MM.1S (cell line): ENCODE results near the gene PHC3.

ENCODE experiments used
- DNase-seq: peaks from one replicate; pipeline ENCODE4 v3.0.0-alpha.2; 2015
- H2AFZ ChIP-seq: fragments of 300-600 bp; sonication (generic); 2 replicates; pipeline ENCODE4 v1.6.0; 2016; ENCODE audit warnings: antibody characterized with exemption, low read length
- H3F3A ChIP-seq: fragments of 300-600 bp; sonication (generic); 2 replicates; pipeline ENCODE4 v1.6.1; 2016; ENCODE audit warnings: mild to moderate bottlenecking, antibody characterized with exemption, low read length, moderate library complexity, mixed read lengths; ENCODE audit not compliant: insufficient read depth
- H3K27ac ChIP-seq: fragments of 300-600 bp; sonication (generic); 2 replicates; pipeline ENCODE4 v1.5.1; 2016; ENCODE audit warnings: mild to moderate bottlenecking, low read length
- H3K27me3 ChIP-seq: fragments of 300-600 bp; sonication (generic); replicated peaks from 2 replicates; pipeline ENCODE4 v1.6.0; 2016; ENCODE audit warnings: low read length; ENCODE audit not compliant: insufficient read depth
- H3K36me3 ChIP-seq: fragments of 300-600 bp; sonication (generic); replicated peaks from 2 replicates; pipeline ENCODE4 v1.6.1; 2016; ENCODE audit warnings: mild to moderate bottlenecking, low read length, mixed read lengths; ENCODE audit not compliant: insufficient read depth
- H3K4me1 ChIP-seq: fragments of 300-600 bp; sonication (generic); 2 replicates; pipeline ENCODE4 v1.6.1; 2016; ENCODE audit warnings: low read length, mixed read lengths
- H3K4me2 ChIP-seq: fragments of 300-600 bp; sonication (generic); 2 replicates; pipeline ENCODE4 v1.6.0; 2016; ENCODE audit warnings: low read depth, low read length
- H3K4me3 ChIP-seq: fragments of 300-600 bp; sonication (generic); 2 replicates; pipeline ENCODE4 v1.5.1; 2016; ENCODE audit warnings: low read length, mixed read lengths
- H3K79me2 ChIP-seq: fragments of 300-600 bp; sonication (generic); 2 replicates; pipeline ENCODE4 v1.6.1; 2016; ENCODE audit warnings: mixed run types, low read length, mixed read lengths
- H3K9ac ChIP-seq: fragments of 300-600 bp; sonication (generic); 2 replicates; pipeline ENCODE4 v1.6.1; 2016; ENCODE audit warnings: low read length, mixed read lengths
- H3K9me2 ChIP-seq: fragments of 300-600 bp; sonication (generic); replicated peaks from 2 replicates; pipeline ENCODE4 v1.6.1; 2016; ENCODE audit warnings: mild to moderate bottlenecking, low read length, mixed read lengths; ENCODE audit not compliant: insufficient read depth
- H3K9me3 ChIP-seq: fragments of 300-600 bp; sonication (generic); replicated peaks from 2 replicates; pipeline ENCODE4 v1.6.1; 2016; ENCODE audit warnings: mild to moderate bottlenecking, low read length, mixed read lengths; ENCODE audit not compliant: insufficient read depth
- H4K20me1 ChIP-seq: fragments of 300-600 bp; sonication (generic); 2 replicates; pipeline ENCODE4 v1.6.1; 2016; ENCODE audit warnings: mild to moderate bottlenecking, low read length, moderate library complexity, mixed read lengths; ENCODE audit not compliant: insufficient read depth
- CTCF ChIP-seq: fragments of 300-600 bp; sonication (generic); IDR thresholded peaks from 2 replicates; pipeline ENCODE4 v1.5.1; 2016; ENCODE audit warnings: antibody characterized with exemption, low read length, mixed read lengths
- EZH2 ChIP-seq: fragments of 300-600 bp; sonication (generic); optimal IDR thresholded peaks from 2 replicates; pipeline ENCODE3; 2017; ENCODE audit warnings: low read depth, mild to moderate bottlenecking, antibody characterized with exemption, low read length, mixed read lengths
- EZH2phosphoT487 ChIP-seq: fragments of 300-600 bp; sonication (generic); IDR thresholded peaks from 2 replicates; pipeline ENCODE4 v1.6.1; 2018; ENCODE audit warnings: antibody characterized with exemption, low read length

The PHC3 gene

GRCh38 chr3:170221924-170222646 is 40.6 kb upstream of the PHC3 start, which contains the start of gene PRKCI:
TSS of gene PRKCI (plus strand) at chr3:170222424. CDS start at chr3:170222670, 246 bp downstream.
- Histone ChIP-seq H4K20me1 (no peaks in the 10 kb centered on the region), H3K9ac (peak within 1 kb of the TSS; percentile 87), H2AFZ (peak within 1 kb of the TSS; percentile 87), H3K27me3 (no peaks in the 10 kb centered on the region), H3K36me3 (no peaks in the 10 kb centered on the region), H3K79me2 (peaks cover 36% of the 10 kb centered on the region), H3K4me2 (peak within 1 kb of the TSS; percentile 81), H3K4me1 (peaks cover 4% of the 10 kb centered on the region; the same call in 1 of the 2 replicates), H3K9me3 (no peaks in the 10 kb centered on the region), H3F3A (peaks cover 6% of the 10 kb centered on the region), H3K9me2 (no peaks in the 10 kb centered on the region), H3K27ac (peak within 1 kb of the TSS; percentile 61; the same call in 1 of the 2 replicates), H3K4me3 (peak within 1 kb of the TSS; percentile 71)
- peak; percentile 99 for DNase-seq
- TF ChIP-seq CTCF (no peak), EZH2 (no peak), EZH2phosphoT487 (no peak)

GRCh38 chr3:170220871-170221270 is 39.3 kb upstream of the PHC3 start:
- no peak for TF ChIP-seq EZH2
- no peak for TF ChIP-seq CTCF
- no peak for TF ChIP-seq EZH2phosphoT487
- no peaks in the 10 kb centered on the region for H4K20me1 ChIP-seq
- no peak for DNase-seq

GRCh38 chr3:170219850-170220249 is 38.3 kb upstream of the PHC3 start:
- no peaks in the 10 kb centered on the region for H3K9me3 ChIP-seq
- H2AFZ ChIP-seq: no peak overlapping the region
- no peak overlapping the region for H3K9ac ChIP-seq
- no peaks in the 10 kb centered on the region for H3K9me2 ChIP-seq
- no peak for TF ChIP-seq EZH2phosphoT487
- no peak for TF ChIP-seq EZH2
- TF ChIP-seq CTCF: no peak
- no peaks in the 10 kb centered on the region for H3K27me3 ChIP-seq
- H3K4me1 ChIP-seq: peaks cover 4% of the 10 kb centered on the region; the same call in 1 of the 2 replicates
- DNase-seq: no peak
- H3F3A ChIP-seq: peaks cover 6% of the 10 kb centered on the region
- no peaks in the 10 kb centered on the region for H4K20me1 ChIP-seq
- no peak overlapping the region for H3K27ac ChIP-seq
- peaks cover 16% of the 10 kb centered on the region for H3K79me2 ChIP-seq
- H3K4me3 ChIP-seq: no peak overlapping the region
- no peak overlapping the region for H3K4me2 ChIP-seq
- H3K36me3 ChIP-seq: no peaks in the 10 kb centered on the region

More at GRCh38 chr3:170220871-170221270, 39.3 kb upstream of the PHC3 start:
- no peaks in the 10 kb centered on the region for H3K36me3 ChIP-seq
- peaks cover 24% of the 10 kb centered on the region for H3K79me2 ChIP-seq
- no peak overlapping the region for H2AFZ ChIP-seq
- peaks cover 6% of the 10 kb centered on the region for H3F3A ChIP-seq
- H3K9me3 ChIP-seq: no peaks in the 10 kb centered on the region
- H3K4me2 ChIP-seq: no peak overlapping the region
- no peaks in the 10 kb centered on the region for H3K9me2 ChIP-seq
- no peak overlapping the region for H3K4me3 ChIP-seq
- H3K9ac ChIP-seq: no peak overlapping the region
- no peak overlapping the region for H3K27ac ChIP-seq
- H3K4me1 ChIP-seq: peaks cover 4% of the 10 kb centered on the region; the same call in 1 of the 2 replicates
- H3K27me3 ChIP-seq: no peaks in the 10 kb centered on the region
